CD8-positive, alpha-beta memory T cell (primary cell): Measurements from ENCODE around the gene EMILIN2. TPM values are rescaled to one million over a fixed set of nuclear protein-coding genes. Genes with fewer than 3 reads are reported as not detected.

ENCODE experiments used
- CTCF ChIA-PET: fragments of 350-600 bp; sonication (Branson Sonifier 250); formaldehyde crosslinking; loops from one replicate; lab custom pipeline; 2021; ENCODE audit warnings: antibody characterized with exemption; lab: Charles Lee
- POLR2A ChIA-PET: fragments of 350-600 bp; sonication (Branson Sonifier 250); formaldehyde crosslinking; loops from one replicate; lab custom pipeline; 2021; ENCODE audit warnings: antibody characterized with exemption; lab: Charles Lee
- DNase-seq, 5 donors: peaks; one replicate each; pipeline versions ENCODE4 v3.0.0 to v3.0.0-alpha.2; 2020 to 2022; ENCODE audit warnings: mixed read lengths in 1 of 5
- H3K27ac ChIP-seq: one replicate; pipeline ENCODE4 v1.7.0; 2013; ENCODE audit warnings: low read depth, mild to moderate bottlenecking, low read length, moderate library complexity
- H3K27me3 ChIP-seq: 2 replicates; pipeline ENCODE4 v1.7.0; 2013; ENCODE audit warnings: low read length, mild to moderate bottlenecking; ENCODE audit not compliant: insufficient read depth, poor library complexity, severe bottlenecking
- H3K36me3 ChIP-seq: 2 replicates; pipeline ENCODE4 v1.7.0; 2013; ENCODE audit warnings: mild to moderate bottlenecking, low read length, moderate library complexity; ENCODE audit not compliant: insufficient read depth
- H3K4me1 ChIP-seq: 2 replicates; pipeline ENCODE4 v1.7.0; 2013; ENCODE audit warnings: mild to moderate bottlenecking, low read length, moderate library complexity; ENCODE audit not compliant: insufficient read depth
- H3K4me3 ChIP-seq: 2 replicates; pipeline ENCODE4 v1.7.0; 2013; ENCODE audit warnings: mild to moderate bottlenecking, low read length
- H3K9me3 ChIP-seq: 2 replicates; pipeline ENCODE4 v1.7.0; 2013; ENCODE audit warnings: mild to moderate bottlenecking, low read length
- H3K27ac Mint-ChIP-seq, 8 donors: one replicate each; pipeline ENCODE4 v1.8.0; 2020 to 2021; ENCODE audit warnings: mixed read lengths in 8 of 8, mild to moderate bottlenecking in 6 of 8, inconsistent platforms in 3 of 8, moderate library complexity in 3 of 8
- H3K27me3 Mint-ChIP-seq, 2 donors: one replicate each; pipeline ENCODE4 v1.8.0; 2020 to 2021; ENCODE audit warnings: mixed read lengths in 2 of 2, mild to moderate bottlenecking in 1 of 2, moderate library complexity in 1 of 2
- H3K36me3 Mint-ChIP-seq, 3 donors: one replicate each; pipeline ENCODE4 v1.8.0; 2020 to 2021; ENCODE audit warnings: mixed read lengths in 3 of 3, inconsistent platforms in 1 of 3, mild to moderate bottlenecking in 1 of 3
- H3K4me1 Mint-ChIP-seq, 3 donors: one replicate each; pipeline ENCODE4 v1.8.0; 2020 to 2021; ENCODE audit warnings: mixed read lengths in 3 of 3, inconsistent platforms in 1 of 3, mild to moderate bottlenecking in 1 of 3
- H3K4me3 Mint-ChIP-seq, 7 donors: one replicate each; pipeline ENCODE4 v1.8.0; 2020 to 2021; ENCODE audit warnings: mixed read lengths in 7 of 7, mild to moderate bottlenecking in 6 of 7, moderate library complexity in 4 of 7, inconsistent platforms in 2 of 7
- H3K9me3 Mint-ChIP-seq, 5 donors: one replicate each; pipeline ENCODE4 v1.8.0; 2020 to 2022; ENCODE audit warnings: mixed read lengths in 5 of 5, mild to moderate bottlenecking in 3 of 5, moderate library complexity in 2 of 5, inconsistent platforms in 1 of 5
- polyA plus RNA-seq: library from polyadenylated mRNA; unstranded; fragments of 300-500 nt; fragmentation: Illumina TruSeq; gene quantifications from one replicate; pipeline ENCODE4 v1.2.3, GENCODE V29; 2021
- total RNA-seq, 2 experiments: library from RNA; stranded (reverse); gene quantifications; one replicate each; pipeline ENCODE4 v1.2.3, GENCODE V29; 2021

EMILIN2 gene
- total and polyA plus RNA-seq, 3 experiments from 2014 or later: 4.5 to 27.8 (median 22.7) TPM

DNA sequence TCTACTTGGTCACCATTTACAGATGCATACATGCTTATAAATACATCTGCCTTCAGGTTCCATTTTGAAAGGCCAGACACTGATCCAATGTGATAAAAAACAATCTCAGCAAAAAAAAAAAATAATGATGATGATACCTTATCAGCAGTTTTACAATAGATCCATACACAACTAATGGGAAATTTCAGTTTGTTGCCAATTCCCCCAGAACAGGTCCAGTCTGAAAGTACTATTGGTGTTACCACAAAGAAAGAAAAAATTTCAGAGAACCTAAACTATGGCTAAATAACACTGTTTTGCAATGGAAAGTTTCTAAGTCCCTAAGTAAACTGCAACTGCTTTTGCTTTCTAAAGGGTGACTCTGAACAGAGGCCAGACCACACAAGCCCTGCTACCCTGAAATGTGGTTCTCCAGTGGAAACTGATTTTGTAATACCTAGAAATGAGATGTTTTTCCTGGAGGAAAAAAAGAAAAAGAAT lies 112.1 kb downstream of the EMILIN2 start:
- H3K9me3 Mint-ChIP-seq: no peaks in the 10 kb centered on the region
- peak overlapping the region; percentile 12 for H3K4me3 ChIP-seq
- H3K27ac ChIP-seq: peak overlapping the region; percentile 12
- no peaks in the 10 kb centered on the region for H3K27me3 ChIP-seq
- DNase-seq: peak in 3 of 5 donors; percentile 18 to 63 (median 23)
- H3K36me3 Mint-ChIP-seq: peaks cover 6 to 40% (median 12%) of the 10 kb centered on the region in 3 donors
- H3K9me3 ChIP-seq: no peaks in the 10 kb centered on the region
- ChIA-PET POLR2A (interaction anchor here (0.8 to 5.6 kb wide), 10 partner anchors 9 to 303 kb away, joined by 3 to 50 read pairs (median 6); partner anchors contain the start of gene SMCHD1), CTCF (interaction anchor here (0.9 to 8.2 kb wide), 9 partner anchors 9 to 288 kb away, joined by 3 to 77 read pairs (median 8); partner anchors contain the start of gene MYL12A)
- peaks cover 13% of the 10 kb centered on the region for H3K36me3 ChIP-seq
- H3K4me3 Mint-ChIP-seq: peak overlapping the region; percentile 59 to 91 (median 80)
- H3K27ac Mint-ChIP-seq: peak overlapping the region; percentile 94 to 99 (median 96)
- peaks cover 88 to 95% (median 95%) of the 10 kb centered on the region in 3 donors for H3K4me1 Mint-ChIP-seq
- H3K27me3 Mint-ChIP-seq: no peaks in the 10 kb centered on the region
- H3K4me1 ChIP-seq: peaks cover 93% of the 10 kb centered on the region

GRCh38 chr18:2959341-2959740 lies 112.5 kb downstream of the EMILIN2 start:
- Mint-ChIP-seq H3K36me3 (peaks cover 6 to 37% (median 10%) of the 10 kb centered on the region in 3 donors), H3K4me1 (peaks cover 88 to 97% (median 92%) of the 10 kb centered on the region in 3 donors), H3K27me3 (no peaks in the 10 kb centered on the region), H3K9me3 (no peaks in the 10 kb centered on the region), H3K27ac (peak overlapping the region; percentile 94 to 99 (median 97)), H3K4me3 (peak overlapping the region; percentile 77 to 91 (median 80))
- CTCF ChIA-PET: interaction anchor here (0.9 to 8.2 kb wide), 8 partner anchors 9 to 288 kb away, joined by 3 to 77 read pairs (median 14); partner anchors contain the start of gene MYL12A
- no peaks in the 10 kb centered on the region for H3K9me3 ChIP-seq
- peaks cover 93% of the 10 kb centered on the region for H3K4me1 ChIP-seq
- H3K36me3 ChIP-seq: peaks cover 8% of the 10 kb centered on the region
- H3K27ac ChIP-seq: no peak overlapping the region
- H3K27me3 ChIP-seq: no peaks in the 10 kb centered on the region
- DNase-seq: peak in 1 of 5 donors; percentile 11
- no peak overlapping the region for H3K4me3 ChIP-seq
- POLR2A ChIA-PET: interaction anchor here (0.6 to 5.6 kb wide), 9 partner anchors 9 to 304 kb away, joined by 3 to 50 read pairs (median 4); partner anchors contain the start of gene SMCHD1

GRCh38 chr18:2960983-2961696 lies 114.3 kb downstream of the EMILIN2 start:
- CTCF ChIA-PET: interaction anchor here (0.6 to 8.2 kb wide), 9 partner anchors 10 to 286 kb away, joined by 3 to 77 read pairs (median 9); partner anchors contain the start of gene MYL12A
- Histone ChIP-seq H3K4me3 (peak overlapping the region; percentile 46), H3K9me3 (no peaks in the 10 kb centered on the region), H3K27me3 (no peaks in the 10 kb centered on the region), H3K27ac (peak overlapping the region; percentile 76), H3K4me1 (peaks cover 94% of the 10 kb centered on the region), H3K36me3 (no peaks in the 10 kb centered on the region)
- Mint-ChIP-seq H3K4me1 (peaks cover 85 to 96% (median 90%) of the 10 kb centered on the region in 3 donors), H3K27ac (peak overlapping the region; percentile 94 to 99 (median 97)), H3K9me3 (no peaks in the 10 kb centered on the region), H3K27me3 (no peaks in the 10 kb centered on the region), H3K36me3 (peaks cover 4 to 30% (median 4%) of the 10 kb centered on the region in 3 donors), H3K4me3 (peak overlapping the region; percentile 77 to 91 (median 80))
- no peak for DNase-seq
- POLR2A ChIA-PET: interaction anchor here (0.8 to 5.6 kb wide), 7 partner anchors 10 to 100 kb away, joined by 4 to 50 read pairs (median 12); no protein-coding TSS in a partner anchor

DNA sequence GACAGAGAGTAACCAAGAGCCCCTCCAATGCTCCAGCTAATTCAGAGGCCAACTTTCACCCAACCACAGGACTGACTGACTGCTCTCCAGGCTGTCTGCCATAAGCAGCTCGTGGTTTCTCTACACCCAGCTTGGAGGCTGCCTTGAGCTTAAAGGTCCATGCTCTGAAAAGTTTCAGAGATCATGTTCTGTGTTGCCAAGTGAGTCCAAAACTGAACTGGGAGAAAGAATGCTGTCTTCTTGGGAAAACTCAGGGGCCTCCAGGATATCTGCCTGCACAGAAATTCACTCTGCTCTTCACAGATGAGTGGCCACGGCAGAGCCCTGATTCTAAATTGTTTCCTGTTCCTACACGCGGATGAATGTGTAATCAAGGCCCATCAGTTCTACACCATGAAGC lies 115.0 kb downstream of the EMILIN2 start:
- H3K27me3 ChIP-seq: no peaks in the 10 kb centered on the region
- Mint-ChIP-seq H3K4me1 (peaks cover 85 to 96% (median 90%) of the 10 kb centered on the region in 3 donors), H3K4me3 (peak overlapping the region; percentile 77 to 91 (median 80)), H3K9me3 (no peaks in the 10 kb centered on the region), H3K27ac (peak overlapping the region; percentile 94 to 99 (median 97)), H3K27me3 (no peaks in the 10 kb centered on the region), H3K36me3 (peaks cover 4 to 25% (median 4%) of the 10 kb centered on the region in 3 donors)
- peak overlapping the region; percentile 46 for H3K4me3 ChIP-seq
- DNase-seq: peak in 2 of 5 donors; percentile 29 to 53
- no peaks in the 10 kb centered on the region for H3K36me3 ChIP-seq
- H3K9me3 ChIP-seq: no peaks in the 10 kb centered on the region
- CTCF ChIA-PET: interaction anchor here (1.0 to 8.2 kb wide), 8 partner anchors 9 to 285 kb away, joined by 3 to 77 read pairs (median 14); partner anchors contain the start of gene MYL12A
- POLR2A ChIA-PET: interaction anchor here (1.0 to 5.6 kb wide), 7 partner anchors 9 to 32 kb away, joined by 3 to 50 read pairs (median 9); no protein-coding TSS in a partner anchor
- H3K27ac ChIP-seq: peak overlapping the region; percentile 1
- peaks cover 94% of the 10 kb centered on the region for H3K4me1 ChIP-seq

GRCh38 chr18:2963048-2963447 lies 116.2 kb downstream of the EMILIN2 start:
- DNase-seq: peak in 4 of 5 donors; percentile 34 to 79 (median 78)
- H3K27ac Mint-ChIP-seq: peak overlapping the region; percentile 95 to 99 (median 98)
- Histone ChIP-seq H3K27ac (peak overlapping the region; percentile 32), H3K9me3 (no peaks in the 10 kb centered on the region), H3K4me3 (peak overlapping the region; percentile 4), H3K36me3 (no peaks in the 10 kb centered on the region), H3K4me1 (peaks cover 95% of the 10 kb centered on the region), H3K27me3 (no peaks in the 10 kb centered on the region)
- CTCF ChIA-PET: interaction anchor here (0.7 to 8.2 kb wide), 6 partner anchors 8 to 283 kb away, joined by 3 to 77 read pairs (median 32); no protein-coding TSS in a partner anchor
- peaks cover 85 to 98% (median 92%) of the 10 kb centered on the region in 3 donors for H3K4me1 Mint-ChIP-seq
- H3K4me3 Mint-ChIP-seq: peak overlapping the region; percentile 65 to 91 (median 75)
- H3K36me3 Mint-ChIP-seq: peaks cover 2 to 20% (median 4%) of the 10 kb centered on the region in 3 donors
- H3K9me3 Mint-ChIP-seq: no peaks in the 10 kb centered on the region
- POLR2A ChIA-PET: interaction anchor here (0.5 to 5.6 kb wide), 10 partner anchors 8 to 298 kb away, joined by 3 to 50 read pairs (median 4); no protein-coding TSS in a partner anchor
- H3K27me3 Mint-ChIP-seq: no peaks in the 10 kb centered on the region

DNA sequence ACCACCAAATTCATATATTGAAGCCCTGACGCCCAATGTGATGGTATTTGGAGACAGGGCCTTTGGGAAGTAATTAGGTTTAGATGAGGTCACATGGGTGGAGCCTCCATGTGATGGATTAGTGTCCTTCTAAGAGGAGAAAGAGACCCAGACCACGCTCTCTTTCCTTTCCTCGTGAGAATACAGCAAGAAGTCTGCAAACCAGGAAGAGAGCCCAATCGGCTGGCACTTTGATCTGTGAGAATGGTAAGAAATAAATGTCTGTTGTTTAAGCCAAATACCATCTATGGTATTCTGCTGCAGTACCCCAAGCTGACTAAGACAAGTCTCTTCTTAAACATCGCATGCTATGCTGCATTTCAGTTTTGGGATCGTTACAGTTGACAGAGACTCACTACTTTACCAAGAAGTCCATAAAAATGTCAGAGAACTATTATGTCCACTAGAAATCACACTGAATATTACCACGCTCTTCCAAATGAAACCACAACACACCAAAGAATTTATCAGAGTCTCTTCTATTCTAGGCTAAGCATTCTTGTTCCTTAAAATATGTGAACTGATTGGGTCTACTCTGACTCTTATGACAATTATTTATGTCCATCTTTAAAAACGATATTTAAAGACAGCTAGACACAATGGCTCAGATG lies 117.7 kb downstream of the EMILIN2 start:
- Histone ChIP-seq H3K27me3 (no peaks in the 10 kb centered on the region), H3K27ac (no peak overlapping the region), H3K4me1 (peaks cover 95% of the 10 kb centered on the region), H3K4me3 (peak overlapping the region; percentile 3), H3K9me3 (no peaks in the 10 kb centered on the region), H3K36me3 (no peaks in the 10 kb centered on the region)
- ChIA-PET CTCF (interaction anchor here (0.7 to 7.3 kb wide), 6 partner anchors 14 to 282 kb away, joined by 3 to 55 read pairs (median 4); no protein-coding TSS in a partner anchor), POLR2A (interaction anchor here (0.7 to 1.5 kb wide), 7 partner anchors 8 to 16 kb away, joined by 3 to 5 read pairs (median 4); no protein-coding TSS in a partner anchor)
- H3K36me3 Mint-ChIP-seq: peaks cover 2 to 15% (median 4%) of the 10 kb centered on the region in 3 donors
- H3K27ac Mint-ChIP-seq: peak overlapping the region; percentile 87 to 99 (median 96)
- H3K27me3 Mint-ChIP-seq: no peaks in the 10 kb centered on the region
- no peaks in the 10 kb centered on the region for H3K9me3 Mint-ChIP-seq
- peak overlapping the region; percentile 55 to 76 (median 66) for H3K4me3 Mint-ChIP-seq
- H3K4me1 Mint-ChIP-seq: peaks cover 87 to 98% (median 92%) of the 10 kb centered on the region in 3 donors
- DNase-seq: peak in 1 of 5 donors; percentile 36
